H1 (cell line): ENCODE measurements around the gene ASCL1. TPM values are rescaled to one million over a fixed set of nuclear protein-coding genes. Genes with fewer than 3 reads are reported as not detected.

Experiments
- CTBP2 ChIP-seq: IDR thresholded peaks from 2 replicates; pipeline ENCODE4 v1.7.0; 2011; ENCODE audit warnings: borderline replicate concordance, mild to moderate bottlenecking, moderate library complexity, mixed read lengths, low read length; ENCODE audit not compliant: insufficient read depth, insufficient read length
- GTF2F1 ChIP-seq: IDR thresholded peaks from 2 replicates; pipeline ENCODE4 v1.6.1; 2012; ENCODE audit warnings: low read depth, low read length, improper control_type of control experiment, borderline replicate concordance
- TBP ChIP-seq: IDR thresholded peaks from 2 replicates; pipeline ENCODE4 v1.6.1; 2011; ENCODE audit warnings: low read depth, low read length, improper control_type of control experiment
- polyA plus RNA-seq, 7 experiments: library from polyadenylated mRNA; depleted of rRNA in 3 of 7; stranded (reverse) in 5 of 7; unstranded in 2 of 7; fragments of >200 nt in 5 of 7; fragments of 200-250 nt in 2 of 7; gene quantifications; 1 replicate in 5 of 7; 2 replicates in 1 of 7; 4 replicates in 1 of 7; pipeline versions ENCODE4 v1.2.1 to v1.2.3, GENCODE V29; 2011 to 2013; ENCODE audit warnings: missing spikeins in 2 of 7, mixed read lengths in 2 of 7
- total RNA-seq: library from RNA; stranded (reverse); fragmentation: NEBNext Ultra II Directional; extraction: Animal tissue kit (Norgen Biotek cat#: 25700); gene quantifications from 2 replicates; pipeline ENCODE4 v1.2.1, GENCODE V29; 2021

ASCL1 gene
- total and polyA plus RNA-seq, 2 of the 8 experiments (the other 6 are each of a cell fraction or from before 2014, with no cell fraction given), result 0.12 TPM; not detected in 1

DNA sequence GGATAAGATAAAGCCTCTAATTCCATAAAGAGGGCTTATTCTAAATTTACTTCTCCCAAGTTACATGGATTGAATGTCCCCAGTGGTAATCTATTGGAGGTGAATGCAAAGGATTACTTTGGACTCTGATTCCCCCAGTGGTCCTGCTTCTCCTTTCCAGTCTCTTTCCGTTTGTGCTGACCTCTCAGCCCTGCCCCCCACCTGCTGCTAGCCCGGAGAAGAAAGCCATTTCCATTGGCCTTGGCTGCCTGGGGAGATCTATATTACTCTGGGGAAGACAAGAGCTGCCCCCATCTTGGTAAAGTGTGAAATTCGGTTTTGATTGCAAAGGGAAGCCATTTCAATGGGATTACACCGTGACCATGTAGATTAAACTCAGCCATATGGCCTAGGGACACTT is 13.3 kb downstream of the ASCL1 start (continued):
- TF ChIP-seq GTF2F1 (no peak), CTBP2 (no peak), TBP (no peak)
